RPMI8226 (cell line): ENCODE results near the gene HHAT.
A peak's percentile ranks its signal among the peaks of the same experiment; 100 is the strongest.

ENCODE experiments used
- DNase-seq: peaks from one replicate; pipeline ENCODE4 v3.0.0-alpha.2; 2015

The HHAT gene

DNA sequence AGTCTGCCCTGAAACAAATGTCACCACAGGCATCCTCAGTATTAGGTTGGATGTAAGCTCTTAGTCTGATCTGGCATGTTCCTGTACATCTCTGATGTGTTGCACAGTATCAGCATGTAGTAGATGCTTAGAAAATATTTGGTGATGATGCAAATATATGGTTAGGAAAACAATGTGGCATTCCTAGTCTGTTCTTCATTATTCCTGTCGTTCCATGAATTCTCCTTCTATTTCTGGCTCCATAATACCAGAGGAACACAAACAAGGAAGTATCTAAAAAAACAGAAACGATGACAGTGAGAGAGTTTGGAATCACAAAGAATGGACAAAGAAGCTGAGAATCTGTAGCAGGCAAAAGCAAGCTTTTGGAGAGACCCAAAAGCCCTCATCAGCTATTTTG, 236.6 kb downstream of the HHAT start:
- no peak for DNase-seq

DNA sequence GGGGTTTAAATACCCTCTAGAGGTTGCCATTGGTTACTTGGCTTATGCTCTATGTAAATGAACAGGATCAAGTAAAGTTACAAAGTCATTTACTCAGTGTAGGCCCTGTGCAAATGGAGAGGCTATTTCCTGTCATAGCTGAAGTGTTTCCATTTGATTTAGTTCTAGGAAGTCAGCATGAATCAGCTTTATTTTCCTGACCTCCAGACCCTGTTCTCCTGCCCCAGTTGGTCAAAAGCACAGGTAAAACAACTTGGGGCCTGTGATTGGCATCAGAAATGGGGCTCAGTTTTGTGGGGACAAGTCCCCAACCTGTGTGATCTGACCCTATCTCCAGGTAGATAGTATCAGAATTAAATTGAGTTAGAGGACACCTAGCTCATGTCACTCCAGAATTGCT, 239.9 kb downstream of the HHAT start:
- DNase-seq: no peak

GRCh38 chr1:210570116-210570515, 241.4 kb downstream of the HHAT start:
- DNase-seq: no peak

GRCh38 chr1:210571356-210572284, 242.9 kb downstream of the HHAT start:
- DNase-seq: no peak

DNA sequence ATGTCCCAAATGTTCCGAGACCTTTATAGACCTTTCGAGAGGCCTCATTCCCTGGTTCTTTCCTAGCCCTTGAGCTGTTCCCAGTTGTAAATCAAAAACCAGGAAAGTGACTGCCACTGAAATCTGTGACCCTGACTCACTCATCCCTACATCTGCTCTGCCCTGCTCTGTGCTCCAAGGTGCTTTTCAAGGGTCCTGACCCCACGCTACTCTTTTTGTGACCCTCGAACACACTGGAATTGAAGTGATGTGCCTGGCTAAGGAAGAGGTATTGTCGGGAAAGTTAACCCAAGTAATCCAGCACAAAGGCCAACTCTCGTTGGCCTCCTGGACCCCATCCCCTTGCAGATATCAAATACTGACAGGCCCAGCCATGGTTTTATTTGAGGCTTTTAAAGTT, 244.4 kb downstream of the HHAT start:
- no peak for DNase-seq

DNA sequence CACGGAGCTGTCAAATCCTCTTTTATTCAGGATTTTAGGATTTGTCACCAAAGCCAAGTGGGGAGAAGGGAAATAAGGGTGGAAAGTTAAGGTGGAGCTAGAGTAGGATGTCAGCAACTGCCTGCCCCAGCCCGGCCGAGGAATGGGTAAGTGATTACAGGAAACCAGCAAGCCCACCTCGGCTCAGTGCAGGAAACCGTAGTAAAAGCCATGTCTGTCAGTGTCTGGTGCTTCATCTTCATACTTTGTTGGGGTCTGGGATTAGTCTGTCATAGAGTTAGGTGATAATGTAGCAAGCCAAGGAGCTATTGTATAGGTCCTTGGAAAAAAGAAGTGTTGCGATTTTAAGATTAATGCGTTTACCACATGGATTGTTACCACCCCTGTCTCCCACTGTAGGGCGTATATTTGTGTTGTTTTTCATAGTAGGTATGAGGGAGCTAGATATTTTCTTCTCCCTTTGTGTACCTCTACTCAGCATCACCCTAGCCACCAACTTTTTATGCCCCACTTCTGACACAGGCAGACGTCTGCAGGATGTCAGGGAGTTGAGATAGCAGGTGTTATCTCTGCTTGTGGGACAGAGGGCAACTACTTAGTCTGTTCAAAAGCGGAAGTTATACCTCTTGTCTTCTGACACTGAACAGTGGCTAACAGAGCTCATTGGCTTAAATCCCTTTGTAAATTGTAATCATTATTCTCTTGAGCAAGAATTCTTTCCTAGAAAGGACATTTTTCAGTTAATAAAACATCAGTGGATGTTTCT, 253.7 kb downstream of the HHAT start:
- no peak for DNase-seq

DNA sequence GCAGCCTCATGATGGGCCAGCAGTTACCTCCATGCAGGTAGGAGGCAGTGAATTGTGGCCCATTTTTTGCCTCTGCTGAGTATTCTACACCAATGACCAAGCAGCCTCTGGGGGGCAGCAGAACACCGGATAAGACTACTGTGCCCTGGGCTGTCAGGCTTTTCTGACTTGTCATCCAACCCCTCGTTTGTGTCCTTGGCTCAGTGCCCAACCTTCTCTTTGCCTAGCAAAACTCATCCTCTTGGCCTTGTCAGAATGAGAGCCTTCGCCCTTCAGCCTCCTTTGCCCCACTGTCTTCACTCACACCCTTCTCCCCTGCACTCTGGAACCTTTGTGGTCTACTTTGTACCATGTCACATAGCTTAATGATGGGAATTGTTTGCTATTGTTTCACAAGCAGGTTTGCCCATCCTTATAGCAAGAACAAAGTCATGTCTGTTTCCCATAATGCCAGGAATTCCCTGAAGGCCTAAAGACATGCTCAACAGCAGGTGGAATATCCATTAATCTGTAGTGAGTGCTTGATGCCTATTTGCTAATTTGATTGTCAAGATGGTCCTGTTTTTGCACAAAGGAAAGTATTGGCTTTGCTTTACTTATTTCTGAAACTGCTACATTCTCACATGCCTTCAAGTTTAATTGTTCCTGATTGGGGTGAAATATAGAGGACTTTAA, 255.9 kb downstream of the HHAT start:
- DNase-seq: peak; percentile 87

DNA sequence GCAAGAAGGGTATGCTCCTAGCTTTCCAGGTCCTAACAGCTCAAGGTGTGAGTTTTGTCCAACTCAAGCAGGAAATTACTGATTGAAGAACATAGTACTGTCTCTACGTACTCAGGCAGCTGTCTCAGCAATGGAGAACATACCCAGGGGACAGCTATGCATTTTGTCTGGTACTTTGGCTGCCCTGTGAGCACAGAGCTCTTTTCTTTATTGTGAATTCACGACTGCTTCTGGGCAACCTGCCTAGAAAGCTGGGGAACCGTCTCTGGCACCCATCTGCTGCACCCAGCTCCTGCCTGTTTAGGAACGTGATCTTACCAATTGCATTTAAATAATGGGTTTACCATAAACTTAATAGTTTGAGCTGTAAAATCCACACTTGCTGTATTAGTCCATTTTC, 258.1 kb downstream of the HHAT start:
- DNase-seq: no peak

- DNase-seq: no peak
Measured at GRCh38 chr1:210587566-210587965, 258.9 kb downstream of the HHAT start.

DNA sequence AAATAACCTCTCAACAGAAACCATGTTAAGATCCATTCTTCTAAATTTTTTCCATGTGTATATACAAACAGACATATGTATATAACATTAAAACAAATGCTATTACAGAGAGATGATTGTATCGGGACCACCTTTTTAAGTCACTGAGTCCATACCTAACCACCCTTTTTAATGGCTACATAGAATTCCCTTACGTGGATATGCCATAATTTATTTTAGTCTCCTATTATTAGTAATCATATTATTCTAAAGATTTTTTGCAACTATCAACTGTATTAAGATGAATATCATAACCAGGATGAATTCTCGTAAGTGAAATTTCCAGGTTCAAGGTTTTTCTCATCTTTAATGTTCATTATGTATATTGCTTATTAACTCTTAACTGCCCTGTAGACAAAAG, 259.7 kb downstream of the HHAT start:
- DNase-seq: no peak

DNA sequence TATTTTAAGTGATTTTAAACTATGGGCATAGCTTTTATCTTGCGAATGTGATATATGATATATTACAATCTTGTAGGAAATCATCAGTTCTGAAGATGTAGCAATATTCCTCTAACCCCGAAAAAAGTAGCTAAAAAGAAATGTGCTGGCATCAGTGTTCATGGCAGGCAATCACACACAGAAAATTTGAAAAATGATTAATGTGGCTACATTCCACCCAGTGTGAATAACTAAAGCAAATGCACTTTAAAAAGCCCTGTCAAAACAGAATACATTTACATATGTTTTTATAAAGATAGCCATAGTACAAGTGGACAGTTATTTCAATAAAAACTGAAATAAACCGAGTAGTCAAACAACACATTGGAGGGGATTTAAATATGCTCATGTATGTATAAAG, 260.2 kb downstream of the HHAT start:
- DNase-seq: no peak

DNA sequence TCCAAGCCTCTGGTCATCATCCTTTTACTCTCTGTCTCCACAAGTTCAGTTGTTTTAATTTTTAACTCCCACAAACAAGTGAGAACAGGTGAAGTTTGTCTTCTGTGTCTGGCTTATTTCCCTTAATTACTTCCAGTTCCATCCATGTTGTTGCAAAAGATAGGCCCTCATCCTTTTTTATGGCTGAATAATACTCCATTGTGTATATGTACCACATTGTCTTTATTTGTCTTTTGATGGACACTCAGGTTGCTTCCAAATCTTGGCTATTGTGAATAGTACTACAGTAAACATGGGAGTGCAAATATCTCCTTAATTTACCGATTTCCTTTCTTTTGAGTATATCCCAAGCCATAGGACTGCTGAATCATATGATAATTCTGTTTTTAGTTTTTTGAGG, 262.5 kb downstream of the HHAT start:
- DNase-seq: no peak

DNA sequence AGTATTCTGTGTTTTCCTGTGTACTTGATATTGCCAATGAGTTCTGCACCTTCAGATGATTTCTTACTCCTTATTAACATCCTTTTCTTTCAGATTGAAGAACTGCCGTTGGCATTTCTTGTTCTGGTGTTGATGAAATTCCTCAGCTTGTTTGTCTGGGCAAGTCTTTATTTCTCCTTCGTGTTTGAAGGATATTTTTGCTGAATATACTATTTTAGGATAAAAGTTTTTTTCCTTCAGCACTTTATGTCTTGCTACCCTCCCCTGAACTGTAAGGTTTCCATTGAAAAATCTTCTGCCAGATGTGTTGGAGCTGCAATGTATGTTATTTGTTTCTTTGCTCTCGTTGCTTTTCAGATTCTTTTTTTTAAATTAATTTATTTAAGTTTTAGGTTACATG, 265.9 kb downstream of the HHAT start:
- no peak for DNase-seq

DNA sequence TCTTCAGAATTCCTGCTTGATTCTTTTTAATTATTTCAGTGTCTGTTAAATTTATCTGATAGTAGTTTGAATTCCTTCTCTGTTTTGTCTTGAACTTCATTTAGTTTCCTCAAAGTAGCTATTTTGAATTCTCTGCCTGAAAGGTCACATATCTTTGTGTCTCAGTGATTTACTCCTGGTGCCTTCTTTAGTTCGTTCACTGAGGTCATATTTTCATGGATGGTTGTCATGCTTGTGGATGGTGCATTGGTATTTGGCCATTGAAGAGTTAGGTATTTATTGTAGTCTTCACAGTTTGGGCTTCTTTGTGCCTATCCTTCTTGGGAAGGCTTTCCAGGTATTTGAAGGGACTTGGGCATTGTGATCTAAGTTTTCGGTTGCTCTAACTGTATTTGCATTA, 267.9 kb downstream of the HHAT start:
- no peak for DNase-seq

- DNase-seq: no peak
Measured at GRCh38 chr1:210597555-210598134, 268.9 kb downstream of the HHAT start.

- DNase-seq: no peak
Measured at GRCh38 chr1:210598135-210598652, 269.5 kb downstream of the HHAT start.

- no peak for DNase-seq
Measured at GRCh38 chr1:210600421-210601159, 271.9 kb downstream of the HHAT start.

- DNase-seq: no peak
Measured at GRCh38 chr1:210603123-210603522, 274.4 kb downstream of the HHAT start.

GRCh38 chr1:210605099-210605498, 276.4 kb downstream of the HHAT start:
- DNase-seq: no peak

- no peak for DNase-seq
Measured at GRCh38 chr1:210607361-210607760, 278.7 kb downstream of the HHAT start.

GRCh38 chr1:210608767-210609166, 280.1 kb downstream of the HHAT start:
- DNase-seq: no peak

DNA sequence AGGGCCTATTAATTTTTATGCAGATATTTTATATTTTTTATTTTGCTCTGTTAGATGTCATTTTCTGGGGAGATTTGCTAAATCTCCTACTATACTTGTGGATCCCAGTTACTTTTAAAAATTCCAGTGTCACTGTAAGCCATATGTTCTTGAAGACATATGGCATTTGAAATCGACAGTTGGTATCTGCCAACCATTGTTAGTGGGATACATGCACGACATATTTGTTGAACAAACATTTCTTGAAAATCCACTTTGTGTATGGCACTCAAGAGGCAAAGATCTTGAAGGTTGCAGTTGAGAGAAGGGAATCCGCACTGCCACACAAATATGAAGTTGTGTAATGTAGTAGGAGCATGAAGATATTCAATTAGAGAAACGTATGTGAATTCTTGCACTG, 287.7 kb downstream of the HHAT start:
- DNase-seq: no peak
